ENCODE measurements around the gene GRIN3A.

DNA sequence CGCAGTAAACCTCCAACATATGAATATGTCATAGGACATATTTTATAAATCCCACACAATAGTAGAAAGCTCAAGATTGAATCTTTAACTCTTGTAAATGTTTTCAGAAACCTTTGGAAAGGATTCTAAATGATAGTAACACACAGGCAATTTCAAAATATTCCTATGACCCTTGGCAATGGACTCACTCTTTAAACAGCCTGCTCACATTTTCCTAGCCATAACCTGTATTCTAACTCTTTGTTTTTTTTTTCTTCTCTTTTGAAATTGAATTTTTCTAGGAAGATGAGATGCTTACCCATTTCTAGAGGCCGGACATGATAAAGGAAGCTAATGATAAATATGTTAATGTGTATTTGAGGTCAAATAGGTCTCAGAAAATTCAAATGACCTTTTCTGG, 29.6 kb downstream of the GRIN3A start:
- TF ChIP-seq GATA2 (IDR thresholded peaks at IDR 0.05; ENCODE audit: low read depth, low read length) (no peak), GATA3 (IDR thresholded peaks at IDR 0.05; ENCODE audit: low read depth, low read length) (no peak)
